ENCODE results near the gene LDLRAD2.
"Not testable (repeated sequence)": the region's sequence is repeated elsewhere in the genome, so short reads cannot be mapped to it uniquely, and the experiment has no call there.

Gene LDLRAD2

DNA sequence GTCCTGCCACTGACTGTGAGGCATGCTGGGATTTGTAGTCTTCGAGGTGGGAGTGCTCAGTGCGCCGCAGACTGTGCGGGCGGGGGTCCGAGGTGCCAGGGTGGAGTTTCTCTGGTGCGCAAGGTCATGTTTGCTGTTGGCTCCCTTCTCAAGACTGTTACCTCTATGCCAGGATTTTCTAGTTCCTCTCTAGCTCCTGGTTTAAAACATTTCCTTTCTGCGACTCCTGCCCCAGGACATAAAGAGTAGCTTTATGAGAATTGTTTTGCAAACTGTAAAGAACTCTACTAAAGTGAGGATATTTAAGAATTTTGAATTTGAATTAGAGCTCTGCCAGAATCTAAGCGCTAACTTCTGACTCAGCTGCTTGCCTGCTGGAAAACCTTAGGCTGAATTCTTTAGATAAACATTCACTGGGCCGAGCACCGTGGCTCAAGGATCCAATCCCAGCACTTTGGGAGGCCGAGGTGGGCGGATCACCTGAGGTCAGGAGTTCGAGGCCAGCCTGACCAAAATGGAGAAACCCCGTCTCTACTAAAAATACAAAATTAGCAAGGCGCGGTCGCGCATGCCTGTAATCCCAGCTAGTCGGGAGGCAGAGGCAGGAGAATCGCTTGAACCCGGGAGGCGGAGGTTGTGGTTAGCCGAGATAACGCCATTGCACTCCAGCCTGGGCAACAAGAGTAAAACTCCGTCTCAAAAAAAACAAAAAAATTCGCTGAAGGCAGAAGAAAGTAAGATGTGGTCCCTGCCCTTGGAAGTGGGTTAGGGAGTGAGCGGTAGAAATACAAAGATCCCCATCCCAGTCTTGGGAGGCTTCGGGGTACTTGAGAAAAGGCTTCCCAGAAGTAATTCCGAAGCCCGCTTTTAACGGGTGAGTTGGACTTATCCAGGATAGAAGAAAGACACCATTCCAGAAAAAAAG lies 28.1 kb upstream of the LDLRAD2 start:
- DNase-seq: no peak

DNA sequence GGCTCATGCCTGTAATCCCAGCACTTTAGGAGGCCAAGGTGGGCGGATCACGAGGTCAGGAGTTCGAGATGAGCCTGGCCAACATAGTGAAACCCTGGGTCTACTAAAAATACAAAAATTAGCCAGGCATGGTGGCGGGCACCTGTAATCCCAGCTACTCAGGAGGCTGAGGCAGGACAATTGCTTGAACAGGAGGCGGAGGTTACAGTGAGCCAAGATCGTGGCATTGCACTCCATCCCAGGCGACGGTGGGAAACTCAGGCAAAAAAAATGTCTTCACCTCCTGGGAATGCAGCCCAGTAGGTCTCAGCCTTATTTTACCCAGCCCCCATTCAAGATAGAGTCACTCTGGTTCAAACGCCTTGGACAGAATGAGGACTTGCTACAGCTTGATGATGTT lies 26.3 kb upstream of the LDLRAD2 start:
- DNase-seq: not testable (repeated sequence)

DNA sequence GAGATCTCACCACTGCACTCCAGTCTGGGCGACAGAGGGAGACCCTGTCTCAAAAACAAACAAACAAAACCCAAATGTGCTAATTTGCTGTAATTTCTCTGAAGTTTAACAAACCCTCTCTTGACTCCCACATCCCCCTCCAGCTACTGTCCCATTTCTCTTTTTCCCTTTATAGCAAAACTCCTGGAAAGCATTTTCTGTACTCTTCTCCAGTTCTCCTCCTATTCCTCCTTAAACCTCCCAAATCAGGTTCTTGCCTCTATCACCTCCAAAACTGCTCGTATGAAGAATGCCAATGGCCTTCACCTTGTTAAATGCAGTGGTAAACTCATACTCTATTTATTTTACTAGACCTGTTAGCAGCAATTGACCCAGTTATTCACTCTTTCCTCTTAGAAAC lies 25.4 kb upstream of the LDLRAD2 start:
- DNase-seq: no peak

DNA sequence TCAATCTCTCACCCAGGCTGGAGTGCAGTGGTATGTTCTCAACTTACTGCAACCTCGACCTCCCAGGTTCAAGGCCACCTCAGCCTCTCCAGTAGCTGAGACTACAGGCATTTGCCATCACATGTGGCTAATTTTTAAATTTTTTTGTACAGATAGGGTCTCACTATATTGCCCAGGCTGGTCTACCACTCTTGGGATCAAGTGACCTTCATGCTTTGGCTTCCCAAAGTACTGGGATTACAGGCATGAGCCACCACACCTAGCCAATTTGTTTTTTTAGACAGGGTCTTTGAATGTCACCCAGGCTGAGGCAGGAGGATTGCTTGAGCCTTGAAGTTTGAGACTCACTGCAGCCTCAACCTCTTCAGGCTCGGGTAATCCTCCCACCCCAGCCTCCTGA lies 19.0 kb upstream of the LDLRAD2 start:
- DNase-seq: no peak

DNA sequence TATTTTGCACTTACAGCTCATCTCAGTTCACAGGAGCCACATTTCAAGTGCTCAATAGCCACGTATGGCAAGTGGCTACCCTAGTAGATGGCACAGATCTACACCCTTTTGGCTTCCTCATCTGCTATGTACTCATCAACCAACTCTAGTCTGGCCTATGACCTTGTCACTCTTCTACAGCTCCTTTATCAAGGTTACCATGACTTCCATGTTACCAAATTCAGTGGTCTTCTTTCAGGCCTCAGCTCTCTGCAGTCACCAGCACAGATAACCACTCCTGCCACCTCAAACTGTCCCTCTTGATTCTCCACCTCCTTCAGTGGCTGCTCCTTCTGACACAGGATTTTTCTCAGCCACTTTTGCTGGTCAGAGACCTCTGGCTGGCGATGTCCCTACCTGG lies 17.4 kb upstream of the LDLRAD2 start:
- DNase-seq: no peak

DNA sequence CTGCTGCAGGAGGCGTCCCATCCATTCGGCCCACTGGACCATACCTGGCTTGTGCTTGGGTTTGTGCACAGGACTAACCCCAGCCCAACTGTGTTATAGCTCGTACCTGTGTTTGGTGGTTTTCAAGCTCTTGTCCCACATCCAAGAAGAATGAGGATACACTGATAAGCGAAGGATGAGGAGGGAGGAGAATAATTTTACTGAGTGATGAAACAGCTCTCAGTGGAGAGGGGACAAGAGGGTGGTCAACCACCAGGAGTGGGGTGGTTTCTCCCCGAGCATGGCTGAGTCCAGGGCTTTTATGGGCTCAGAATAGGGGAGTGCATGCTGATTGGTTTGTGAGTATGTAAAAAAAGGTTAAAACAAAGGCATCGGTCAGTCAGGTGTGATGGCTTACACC lies 17.0 kb upstream of the LDLRAD2 start:
- no peak for DNase-seq

DNA sequence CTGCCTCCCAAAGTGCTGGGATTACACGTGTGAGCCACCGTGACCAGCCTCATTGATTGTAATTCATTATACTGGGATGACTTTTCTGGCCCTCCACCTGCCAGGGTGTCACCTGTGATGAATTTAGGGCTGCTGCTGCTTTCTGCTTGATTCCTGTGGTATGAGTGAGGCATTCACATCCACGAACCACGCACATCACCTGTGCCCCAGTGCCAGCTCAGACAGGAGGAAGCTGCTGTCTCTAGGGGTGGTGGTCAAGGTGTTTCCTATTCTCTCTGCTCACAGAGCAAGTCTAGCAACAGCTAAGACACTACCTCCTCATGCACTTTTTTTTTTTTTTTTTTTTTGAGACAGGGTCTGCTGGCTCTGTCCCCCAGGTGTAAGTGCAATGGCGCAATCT lies 12.3 kb upstream of the LDLRAD2 start:
- DNase-seq: no peak

DNA sequence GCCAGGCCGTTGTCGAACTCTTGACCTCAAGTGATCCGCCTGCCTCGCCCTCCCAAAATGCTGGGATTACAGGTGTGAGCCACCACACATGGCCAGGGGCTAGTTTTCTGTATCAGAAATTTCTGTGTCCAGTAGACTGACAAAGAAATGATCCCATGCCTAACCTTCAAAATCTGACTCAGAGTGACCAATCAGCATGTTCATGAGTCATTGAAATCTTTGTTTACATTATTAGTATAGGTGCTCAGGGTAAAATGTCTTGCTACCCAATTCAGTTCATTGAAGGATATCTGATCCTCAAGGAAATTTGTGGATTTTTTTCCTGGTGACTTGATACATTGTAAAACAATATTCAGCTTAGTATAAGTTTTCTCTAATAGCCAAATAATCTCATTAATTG lies 11.0 kb upstream of the LDLRAD2 start:
- no peak for DNase-seq

DNA sequence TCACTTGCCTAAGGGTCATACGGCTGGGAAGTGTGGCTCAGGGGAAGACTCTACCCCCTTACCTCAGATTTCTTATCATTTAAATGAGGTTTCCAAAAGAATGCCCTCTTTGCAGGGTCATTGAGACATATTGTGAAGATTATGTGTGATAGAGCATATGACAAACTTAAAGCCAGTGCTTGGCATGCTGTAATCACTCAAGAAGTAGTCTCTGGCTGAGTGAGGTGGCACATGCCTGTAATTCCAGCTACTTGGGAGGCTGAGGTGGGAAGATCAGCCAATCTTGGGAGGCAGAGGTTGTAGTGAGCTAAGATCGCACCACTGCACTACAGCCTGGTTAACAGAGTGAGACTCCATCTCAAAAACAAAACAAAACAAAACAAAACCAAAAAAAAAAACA lies 7.5 kb upstream of the LDLRAD2 start:
- DNase-seq: no peak

DNA sequence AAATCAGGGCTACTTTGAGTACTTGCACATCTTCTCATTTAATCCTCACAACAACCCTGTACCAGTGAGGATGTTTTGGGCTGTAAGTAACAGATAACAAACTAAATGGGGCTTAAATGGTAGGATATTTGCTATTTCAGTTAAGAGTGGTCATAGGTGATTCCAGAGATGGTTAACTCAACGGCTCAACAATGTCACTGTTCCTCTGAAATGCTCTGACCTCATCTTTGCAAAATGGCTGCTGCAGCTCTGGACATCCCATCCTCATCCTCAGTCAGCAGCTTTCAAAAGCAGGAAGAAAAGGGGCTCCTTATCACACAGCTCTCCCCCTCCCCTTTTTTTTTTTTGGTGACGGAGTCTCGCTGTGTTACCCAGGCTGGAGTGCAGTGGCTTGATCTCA lies 1.5 kb downstream of the LDLRAD2 start:
- no peak for DNase-seq

DNA sequence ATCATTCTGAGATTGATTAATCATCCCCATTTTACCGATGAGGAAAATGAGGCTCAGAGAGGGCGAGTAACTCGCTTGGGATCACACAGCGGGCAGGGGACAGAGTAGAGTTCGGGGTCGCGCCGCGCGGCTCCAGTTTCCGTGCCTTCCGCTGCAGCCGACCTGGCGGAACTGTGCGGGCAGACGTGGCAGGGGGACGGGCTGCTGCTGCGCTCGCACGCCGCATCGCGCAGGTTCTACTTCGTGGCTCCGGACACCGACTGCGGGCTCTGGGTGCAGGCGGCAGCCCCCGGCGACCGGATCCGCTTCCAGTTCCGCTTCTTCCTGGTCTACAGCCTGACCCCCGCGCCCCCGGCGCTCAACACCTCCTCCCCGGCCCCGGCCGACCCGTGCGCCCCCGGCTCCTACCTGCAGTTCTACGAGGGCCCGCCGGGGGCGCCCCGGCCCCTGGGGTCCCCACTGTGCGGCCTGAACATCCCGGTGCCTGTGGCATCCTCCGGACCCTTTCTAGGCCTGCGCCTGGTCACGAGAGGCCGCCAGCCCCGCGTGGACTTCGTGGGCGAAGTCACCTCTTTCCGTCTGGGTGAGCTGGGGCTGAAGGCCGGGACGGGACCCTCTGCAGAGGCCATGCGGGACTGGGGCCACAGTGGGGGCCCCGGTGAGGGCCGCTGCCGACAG lies 2.3 kb downstream of the LDLRAD2 start:
- DNase-seq: peak; percentile 36

DNA sequence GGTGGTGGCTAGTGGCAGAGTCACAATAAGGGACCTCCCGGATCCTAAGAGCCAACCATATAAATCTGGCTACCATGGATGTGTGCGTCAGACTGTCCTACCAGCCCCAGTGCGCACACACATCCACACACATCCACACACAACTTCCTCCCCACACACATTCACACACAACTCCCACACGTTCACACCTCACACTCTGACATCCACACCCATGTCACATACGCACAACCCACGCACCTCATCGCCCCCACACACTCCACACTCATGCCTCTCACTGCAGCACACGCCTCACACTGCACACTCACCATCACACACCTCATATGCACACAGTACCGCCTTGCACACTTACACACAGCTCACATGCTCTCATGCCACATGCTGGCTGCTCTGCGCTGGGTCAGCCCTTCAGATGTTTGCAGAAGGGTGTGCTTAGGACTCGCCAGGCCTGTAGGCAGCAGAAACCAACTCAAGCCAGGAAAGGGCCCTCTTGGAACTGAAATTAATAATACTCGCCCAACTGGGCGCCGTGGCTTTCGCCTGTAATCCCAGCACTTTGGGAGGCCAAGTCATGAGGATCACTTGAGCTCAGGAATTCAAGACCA lies 3.0 kb downstream of the LDLRAD2 start:
- no peak for DNase-seq

DNA sequence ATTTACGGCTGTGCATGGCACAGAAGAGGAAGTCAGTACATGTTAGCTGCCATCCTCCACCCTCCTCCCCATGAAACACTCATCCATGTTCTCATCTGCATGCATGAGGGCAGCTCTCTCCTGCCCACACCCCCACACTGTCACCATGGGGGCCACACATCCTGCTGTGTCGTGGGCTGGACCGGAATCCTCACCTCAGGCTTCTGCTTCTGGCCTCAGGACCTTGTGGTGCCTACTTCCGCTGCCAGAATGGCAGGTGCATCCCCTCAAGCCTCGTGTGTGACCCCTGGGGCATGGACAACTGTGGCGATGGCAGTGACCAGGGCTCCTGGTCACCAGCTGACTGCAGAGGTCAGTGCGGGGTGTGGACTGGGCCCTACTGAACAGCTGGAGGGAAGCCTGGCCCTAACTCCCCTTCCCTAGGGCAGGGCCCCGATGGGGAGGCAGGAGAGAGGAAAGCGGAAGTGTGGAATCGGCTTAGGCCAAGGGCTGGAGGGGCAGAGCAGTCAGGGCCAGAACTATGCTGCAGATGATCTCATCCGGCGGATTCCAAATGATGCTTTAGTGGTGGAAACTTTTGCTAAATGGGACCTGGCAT lies 3.8 kb downstream of the LDLRAD2 start:
- no peak for DNase-seq

DNA sequence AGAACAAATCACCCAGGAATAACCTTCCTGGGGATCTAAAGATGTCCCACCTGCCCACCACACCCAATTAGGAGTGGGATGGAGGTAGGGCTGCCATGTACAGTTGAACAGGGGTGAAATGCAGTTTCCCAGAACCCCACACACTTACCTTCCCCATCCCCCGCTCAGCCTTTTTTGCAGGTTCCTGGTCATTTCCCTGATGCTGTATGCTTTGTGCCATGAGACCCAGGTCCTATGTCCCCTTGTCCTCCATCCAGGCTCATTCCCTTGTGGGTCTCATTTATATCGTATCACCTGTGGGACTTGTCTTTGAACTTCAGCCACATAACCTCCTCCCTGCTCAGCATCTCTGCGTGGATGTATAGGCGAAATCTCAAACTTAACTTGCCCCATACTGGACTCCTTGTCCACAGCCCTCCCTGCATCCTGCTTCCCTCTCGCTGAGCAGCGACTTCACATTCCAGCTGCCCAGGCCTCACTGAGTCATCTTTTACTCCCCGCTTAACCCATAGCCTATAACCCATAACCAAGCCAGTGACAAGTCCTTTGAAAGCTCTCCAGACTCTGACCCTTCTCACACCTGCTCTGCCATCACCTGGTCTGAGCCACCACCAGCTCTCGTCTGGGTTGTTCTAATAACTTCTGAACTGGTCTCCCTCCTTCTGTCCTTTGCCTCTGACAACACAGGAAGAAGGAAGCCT lies 4.7 kb downstream of the LDLRAD2 start:
- DNase-seq: no peak

DNA sequence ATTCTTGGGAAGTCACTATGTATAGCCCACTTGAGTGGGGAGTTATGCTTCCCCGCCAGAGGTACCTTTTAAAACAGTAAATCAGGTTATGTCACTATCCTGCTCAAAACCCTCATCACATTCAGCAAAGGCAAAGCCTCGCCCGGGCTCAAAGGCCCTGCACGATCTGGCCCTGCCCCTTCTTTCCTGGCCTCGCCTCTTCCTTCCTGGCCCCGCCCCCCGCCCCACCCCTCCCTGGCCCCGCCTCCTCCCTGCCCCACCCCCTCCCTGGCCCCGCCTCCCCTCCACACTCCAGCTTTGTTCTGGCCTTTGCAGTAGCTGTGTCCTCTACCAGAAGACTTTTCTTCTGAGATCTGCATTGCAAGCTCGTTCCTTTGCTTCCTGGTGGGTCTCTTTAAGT lies 6.6 kb downstream of the LDLRAD2 start:
- DNase-seq: no peak

DNA sequence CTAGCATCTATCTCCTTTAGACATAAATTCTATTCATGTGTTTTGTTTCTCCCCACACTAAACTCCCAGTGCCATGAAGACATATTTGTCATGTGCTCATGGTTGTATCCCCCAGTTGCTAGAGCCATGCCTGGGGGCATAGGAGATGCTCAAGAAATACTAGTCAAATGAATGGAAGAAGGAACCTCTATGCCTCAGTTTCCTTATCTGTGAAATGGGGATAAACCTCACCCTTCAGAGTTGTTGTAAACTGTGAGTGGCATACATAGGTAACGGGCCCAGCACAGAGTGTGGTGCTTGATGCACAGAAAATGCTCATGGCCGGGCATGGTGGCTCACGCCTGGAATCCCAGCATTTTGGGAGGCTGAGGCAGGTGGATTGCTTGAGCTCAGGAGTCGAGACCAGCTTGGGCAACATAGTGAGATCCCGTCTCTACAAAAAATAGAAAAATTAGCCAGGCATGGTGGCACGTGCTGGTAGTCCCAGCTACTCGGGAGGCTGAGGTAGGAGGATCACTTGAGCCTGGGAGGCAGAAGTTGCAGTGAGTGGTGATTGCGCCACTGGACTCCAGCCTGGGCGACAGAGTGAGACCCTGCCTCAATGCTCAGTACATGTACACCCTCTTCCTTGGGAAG lies 8.7 kb downstream of the LDLRAD2 start:
- DNase-seq: no peak

DNA sequence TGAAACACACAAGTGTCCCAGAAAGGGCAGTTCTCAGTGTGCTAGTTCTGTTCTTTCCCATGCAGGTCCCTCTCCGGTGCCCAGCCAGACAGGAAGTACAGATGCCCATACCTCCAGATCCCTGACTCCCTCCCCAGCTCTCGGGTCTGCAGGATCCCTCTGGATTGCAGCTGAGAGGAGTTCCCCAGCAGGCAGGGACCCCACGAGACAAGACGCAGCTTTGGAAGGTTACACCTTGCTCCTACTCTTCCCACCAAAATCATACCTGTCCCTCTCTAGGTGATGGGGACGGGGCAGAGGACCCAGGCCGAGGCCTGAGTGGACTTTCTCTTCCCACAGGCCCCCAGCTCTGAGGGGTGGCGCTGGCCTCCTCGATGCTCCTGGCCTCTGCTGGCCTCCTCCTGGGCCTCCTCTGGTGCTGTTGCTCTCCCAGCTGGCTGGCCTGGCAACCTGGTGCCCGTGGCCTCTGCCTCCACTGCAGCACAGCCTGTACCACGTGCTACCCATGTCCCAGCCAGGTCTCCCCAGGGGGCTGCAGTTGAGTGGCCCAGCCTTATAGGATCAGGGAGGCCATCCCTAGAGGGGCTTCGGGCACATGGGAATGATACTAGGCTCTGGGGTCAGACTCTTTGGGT lies 9.4 kb downstream of the LDLRAD2 start:
- no peak for DNase-seq

DNA sequence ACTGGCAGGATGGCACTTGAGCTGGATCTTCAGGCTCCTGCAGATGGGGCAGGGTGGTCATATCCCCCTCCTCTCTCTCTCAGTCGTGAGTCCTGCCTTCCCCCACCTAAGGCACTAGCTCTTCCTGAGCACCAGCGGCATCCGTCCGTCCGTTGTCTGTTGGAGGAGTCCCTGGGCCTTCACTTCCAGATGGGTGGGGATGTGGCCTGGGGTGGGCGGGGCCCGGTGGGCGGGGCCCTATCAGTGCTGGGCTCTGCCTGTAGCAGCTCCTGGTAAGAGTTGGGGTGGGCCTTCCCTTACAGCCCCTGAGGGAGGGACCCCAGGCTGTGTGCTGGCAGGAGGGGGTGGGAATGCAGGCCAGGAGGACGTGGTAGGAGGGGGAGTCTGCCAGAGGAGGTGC lies 10.3 kb downstream of the LDLRAD2 start:
- DNase-seq: no peak

DNA sequence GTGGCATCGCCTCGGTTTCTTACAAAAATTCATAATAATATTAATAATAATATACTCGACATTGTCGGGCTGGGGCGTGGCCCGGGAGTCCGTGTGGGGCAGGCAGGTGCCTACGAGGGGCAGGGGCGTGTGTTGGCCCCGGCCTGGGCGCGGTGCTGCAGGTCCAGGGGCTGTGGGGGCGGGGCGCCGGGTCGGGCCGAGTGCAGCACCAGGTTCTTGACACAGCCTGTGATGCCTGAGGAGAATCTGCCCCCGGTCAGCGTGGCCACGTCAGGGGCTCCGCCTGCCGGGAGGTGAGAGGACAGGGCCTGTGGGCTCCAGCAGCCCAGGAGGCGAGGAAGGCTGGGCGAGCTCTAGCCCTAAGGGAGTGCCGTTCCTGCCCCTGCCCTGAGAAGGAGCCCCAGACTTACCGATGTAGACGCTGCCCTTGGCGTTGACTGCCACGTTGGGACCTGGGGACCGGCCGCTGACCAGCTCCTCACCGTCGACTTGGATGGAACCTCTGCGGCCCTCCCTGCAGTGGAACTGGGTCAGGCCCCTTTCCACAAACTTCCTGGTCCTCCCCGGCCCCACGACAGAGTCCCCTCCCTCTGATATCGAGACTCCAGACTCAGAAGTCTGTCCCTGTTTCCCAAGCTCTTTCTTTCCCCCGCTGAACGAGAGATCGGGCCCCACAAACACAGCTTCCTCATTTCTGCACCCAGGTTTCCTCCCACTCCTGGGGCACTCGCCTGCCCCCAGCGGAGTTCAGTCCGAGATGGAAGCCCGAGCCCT lies 11.3 kb downstream of the LDLRAD2 start:
- no peak for DNase-seq

DNA sequence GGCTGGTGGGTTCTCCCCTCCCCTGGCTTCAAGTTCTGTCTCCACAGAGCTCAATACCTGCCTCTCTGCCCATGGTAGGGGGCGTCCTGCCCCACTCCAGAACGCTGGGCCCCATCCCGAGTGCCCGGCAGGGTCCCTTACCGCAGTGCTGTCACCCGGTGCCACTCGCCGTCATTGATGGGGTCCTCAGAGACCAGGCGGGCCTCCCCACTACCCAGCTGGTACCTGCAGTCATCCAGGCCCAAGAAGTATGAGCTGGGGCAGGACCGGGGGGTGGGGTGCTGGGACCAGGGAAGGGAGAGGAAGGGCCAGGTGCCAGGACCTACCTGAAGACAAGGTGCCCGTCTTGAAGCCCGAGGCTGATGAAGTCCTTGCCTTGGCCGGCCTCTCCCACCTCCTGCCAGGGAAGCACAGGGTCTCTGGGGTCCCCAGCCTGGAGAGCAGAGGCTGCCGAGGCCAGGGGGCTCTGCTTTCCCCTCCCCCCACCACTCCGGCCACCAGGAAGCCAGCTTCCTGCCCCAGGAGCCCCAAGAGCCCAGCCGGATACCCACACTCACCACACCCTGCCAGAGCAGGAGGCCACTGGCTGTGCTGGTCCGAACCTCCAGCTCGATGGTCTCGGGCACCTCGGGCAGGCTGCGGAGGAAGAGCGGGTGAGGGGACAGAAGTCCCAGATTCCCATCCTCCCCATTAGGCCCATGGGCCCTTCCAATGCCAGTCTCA lies 12.1 kb downstream of the LDLRAD2 start:
- no peak for DNase-seq

DNA sequence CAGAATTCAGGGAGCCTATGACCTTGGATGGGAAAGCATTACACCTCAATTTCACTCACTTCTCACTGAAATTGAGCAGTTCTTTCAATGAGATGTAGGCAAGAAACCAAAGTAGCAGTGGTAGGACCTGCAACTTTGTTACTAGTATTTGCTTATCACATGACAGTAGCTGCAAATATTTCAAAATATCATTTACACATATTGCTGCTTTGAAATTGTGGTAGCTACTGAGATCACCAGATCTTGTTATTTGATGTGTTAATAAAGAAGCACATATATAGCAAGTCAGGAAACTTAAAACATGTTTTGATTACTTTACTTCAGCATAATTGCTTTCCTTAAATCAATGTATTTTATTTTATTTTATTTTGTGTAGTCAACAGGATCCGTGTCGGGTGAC lies 12.9 kb downstream of the LDLRAD2 start:
- no peak for DNase-seq

Measured in NCI-H1092 treated with DMSO at 0.1 percent for 48 hours (cell line).